ENCODE data around the gene RASA4.
"Not testable (repeated sequence)": the region's sequence is repeated elsewhere in the genome, so short reads cannot be mapped to it uniquely, and the experiment has no call there.

- TF ChIP-seq CTCF (IDR thresholded peaks at IDR 0.05); REST (IDR thresholded peaks at IDR 0.05; ENCODE audit: insufficient read depth in 1 of 2, low read depth in 2 of 2, low read length in 1 of 2); POLR2AphosphoS5 (IDR thresholded peaks at IDR 0.05; ENCODE audit: low read depth, low read length); SIN3A (IDR thresholded peaks at IDR 0.05; ENCODE audit: borderline replicate concordance, insufficient read depth, low read depth, low read length): not testable (repeated sequence)
Measured at GRCh38 chr7:102635354-102635753, 18.8 kb upstream of the RASA4 start.
